NCI-H526 treated with DMSO at 0.1 percent for 48 hours (cell line): ENCODE results near the gene DNAH12.
"Not testable (repeated sequence)": the region's sequence is repeated elsewhere in the genome, so short reads cannot be mapped to it uniquely, and the experiment has no call there.

Experiments used
- DNase-seq: peaks from one replicate; lab custom pipeline; 2025; lab: John Stamatoyannopoulos, UW

Gene DNAH12

DNA sequence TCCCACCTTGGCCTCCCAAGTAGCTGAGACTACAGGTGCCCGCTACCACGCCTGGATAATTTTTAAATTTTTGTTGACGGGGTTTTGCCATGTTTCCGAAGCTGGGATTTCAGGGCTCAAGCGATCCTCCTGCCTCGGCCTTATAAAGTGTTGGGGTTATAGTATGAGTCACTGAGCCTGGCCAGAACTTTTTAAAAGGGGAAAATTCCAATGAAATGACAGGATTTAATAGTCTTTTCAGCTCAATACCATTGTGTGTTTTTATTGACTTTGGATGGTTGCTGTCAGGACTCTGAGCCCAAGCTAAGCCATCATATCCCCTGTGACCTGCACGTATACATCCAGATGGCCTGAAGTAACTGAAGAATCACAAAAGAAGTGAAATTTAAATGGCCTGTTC, 240.6 kb downstream of the DNAH12 start:
- not testable (repeated sequence) for DNase-seq

DNA sequence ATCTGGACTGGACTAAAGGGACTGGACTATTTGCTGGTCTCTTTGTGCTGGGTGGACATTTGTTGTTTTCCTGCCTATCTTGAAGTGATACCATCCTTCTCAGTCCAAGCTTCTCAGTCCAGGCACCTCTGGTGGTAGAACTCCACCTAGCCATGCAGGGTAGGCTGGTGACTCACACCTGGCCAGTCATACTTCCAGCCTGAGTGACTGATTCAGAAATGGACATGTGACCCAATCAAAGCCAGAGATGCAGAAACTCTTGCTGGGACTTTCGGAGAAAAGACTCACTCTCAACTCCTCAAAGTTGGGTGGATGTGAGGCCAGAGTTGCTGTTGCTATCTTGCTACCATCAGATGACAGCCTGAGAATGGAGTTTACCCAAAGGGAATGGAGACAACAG, 246.1 kb downstream of the DNAH12 start:
- no peak for DNase-seq

- no peak for DNase-seq
Measured at GRCh38 chr3:57292897-57293526, 251.1 kb downstream of the DNAH12 start.

- DNase-seq, result no peak
Measured at GRCh38 chr3:57292159-57292896, 251.8 kb downstream of the DNAH12 start, which contains the start of gene ASB14. ASB14 (minus strand) TSS chr3:57292685; CDS start chr3:57292033, 652 bp downstream.

- DNase-seq, result no peak
Measured at GRCh38 chr3:57288403-57288802, 255.7 kb downstream of the DNAH12 start.

- DNase-seq, result no peak
Measured at GRCh38 chr3:57287205-57287604, 256.9 kb downstream of the DNAH12 start.

- no peak for DNase-seq
Measured at GRCh38 chr3:57283334-57283733, 260.8 kb downstream of the DNAH12 start.

DNA sequence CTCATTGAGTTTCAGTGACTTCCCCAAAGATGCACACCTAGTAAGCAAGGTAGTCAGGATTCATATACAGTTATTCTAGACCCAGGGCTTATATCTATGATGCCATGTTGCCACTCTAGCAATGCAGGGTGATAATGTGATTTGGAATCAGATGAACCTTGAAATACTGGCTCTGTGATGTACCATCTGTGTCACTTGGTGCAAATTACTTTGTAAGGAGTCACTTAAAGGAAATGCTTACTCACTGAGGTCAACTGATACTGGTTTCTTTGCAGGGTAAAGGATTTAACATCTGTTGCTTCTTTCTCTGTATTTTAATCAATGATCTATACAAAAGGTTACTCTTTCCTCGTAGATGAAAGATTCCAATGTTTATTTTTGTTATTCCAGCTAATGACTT, 262.4 kb downstream of the DNAH12 start:
- DNase-seq, result no peak

DNA sequence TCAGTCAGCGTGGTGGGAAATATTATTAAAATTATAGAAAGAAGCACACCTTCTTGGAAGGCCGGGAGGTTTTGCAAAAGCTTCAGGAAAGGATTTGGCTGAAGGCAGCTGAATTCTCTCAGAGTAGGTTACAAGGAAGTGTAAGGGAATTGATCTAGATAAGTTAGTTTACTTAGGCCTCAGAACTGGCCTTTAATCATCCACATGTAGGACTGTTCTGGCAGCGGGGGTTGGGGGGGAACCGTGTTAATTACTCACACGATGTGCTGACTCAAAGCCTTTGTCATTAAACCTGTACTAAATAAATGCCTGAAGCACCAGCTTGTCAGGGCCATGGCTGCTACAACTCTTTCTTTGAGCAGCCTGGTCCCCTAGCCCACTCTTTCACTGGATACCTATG, 264.5 kb downstream of the DNAH12 start:
- DNase-seq, result no peak

DNA sequence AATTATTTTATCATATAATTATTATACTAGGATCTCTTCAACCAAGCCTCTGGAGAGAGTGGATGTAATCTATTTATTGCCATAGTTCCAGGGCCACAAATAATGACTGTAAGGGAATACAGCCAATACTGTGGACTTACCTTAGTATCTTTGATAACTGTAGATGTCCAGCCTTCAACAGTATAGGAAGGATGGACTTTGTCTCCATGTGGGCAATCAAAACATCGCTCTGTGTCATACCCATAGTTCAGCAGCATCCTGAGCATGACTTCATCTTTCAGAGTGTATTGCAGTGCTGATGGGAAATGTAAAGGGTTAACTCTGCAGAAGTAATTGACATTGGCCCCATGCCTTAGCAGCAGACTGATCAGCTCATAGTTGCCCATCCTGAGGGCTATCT, 265.9 kb downstream of the DNAH12 start:
- no peak for DNase-seq

DNA sequence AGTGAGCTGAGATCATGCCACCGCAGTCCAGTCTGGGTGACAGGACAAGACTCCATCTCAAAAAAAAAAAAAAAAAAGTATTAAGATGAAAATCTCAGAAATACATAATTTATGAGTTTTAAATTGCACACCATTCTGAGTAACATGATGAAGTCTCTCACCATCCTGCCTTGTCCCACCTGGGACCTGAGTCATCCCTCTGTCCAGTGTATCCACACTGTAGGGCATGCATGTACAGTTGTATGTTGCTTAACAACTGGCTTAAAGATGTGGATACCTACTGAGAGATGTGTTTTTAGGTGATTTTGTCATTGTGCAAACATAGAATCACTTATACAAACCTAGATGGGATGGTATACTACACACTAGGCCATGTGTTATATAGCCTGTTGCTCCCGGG, 268.8 kb downstream of the DNAH12 start:
- no peak for DNase-seq

DNA sequence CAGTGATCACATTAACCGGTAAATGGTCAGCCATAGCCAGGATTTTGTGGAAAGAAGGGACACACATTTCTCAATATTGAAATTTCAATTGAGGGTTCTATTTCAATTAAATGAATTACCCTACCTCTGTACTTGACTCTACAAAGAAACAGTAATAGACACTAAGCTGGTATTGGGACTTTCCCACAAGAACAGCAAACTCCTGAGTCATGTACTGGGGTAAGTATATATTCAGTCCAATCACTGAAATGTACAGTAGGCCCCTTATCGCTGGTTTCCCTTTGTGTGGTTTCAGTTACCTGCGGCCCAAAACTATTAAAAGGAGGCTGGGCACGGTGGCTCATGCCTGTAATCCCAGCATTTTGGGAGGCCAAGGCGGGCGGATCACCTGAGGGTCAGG, 269.3 kb downstream of the DNAH12 start:
- DNase-seq, result no peak

DNA sequence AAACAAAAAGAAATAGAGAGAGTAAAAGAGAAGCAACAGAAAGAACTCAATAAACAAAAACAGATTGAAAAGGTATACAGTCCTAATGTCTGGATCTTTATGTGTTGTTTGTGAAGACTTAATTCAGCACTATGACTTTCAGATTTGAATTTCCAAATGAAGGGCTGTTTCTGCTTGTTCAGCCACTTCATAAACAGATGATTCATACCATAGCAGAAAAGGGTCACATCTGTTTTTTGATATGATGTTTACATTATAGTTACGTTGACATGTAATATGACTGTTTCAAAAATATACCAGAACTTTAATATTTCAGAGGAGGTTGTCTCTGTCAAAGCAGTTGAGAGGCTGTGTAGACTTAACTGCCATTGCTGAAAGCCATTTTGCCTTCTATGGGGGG, 275.7 kb downstream of the DNAH12 start:
- DNase-seq, result no peak

GRCh38 chr3:57261929-57262328, 282.2 kb downstream of the DNAH12 start:
- DNase-seq, result no peak

DNA sequence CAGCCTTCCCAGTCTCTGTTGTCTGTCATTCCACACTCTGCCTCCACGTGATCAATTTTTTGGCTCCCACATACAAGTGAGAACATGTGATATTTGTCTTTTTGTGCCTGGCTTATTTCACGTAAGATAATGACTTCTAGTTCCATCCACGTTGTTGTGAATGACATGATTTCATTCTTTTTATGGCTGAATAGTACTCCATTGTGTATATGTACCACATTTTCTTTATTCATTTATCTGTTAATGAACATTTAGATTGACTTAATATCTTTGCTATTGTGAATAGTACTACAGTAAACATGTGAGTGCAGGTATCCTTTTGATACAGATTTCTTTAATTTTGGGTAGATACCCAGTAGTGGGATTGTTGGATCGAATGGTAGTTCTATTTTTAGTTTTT, 283.0 kb downstream of the DNAH12 start:
- no peak for DNase-seq

- no peak for DNase-seq
Measured at GRCh38 chr3:57257678-57258077, 286.5 kb downstream of the DNAH12 start.

DNA sequence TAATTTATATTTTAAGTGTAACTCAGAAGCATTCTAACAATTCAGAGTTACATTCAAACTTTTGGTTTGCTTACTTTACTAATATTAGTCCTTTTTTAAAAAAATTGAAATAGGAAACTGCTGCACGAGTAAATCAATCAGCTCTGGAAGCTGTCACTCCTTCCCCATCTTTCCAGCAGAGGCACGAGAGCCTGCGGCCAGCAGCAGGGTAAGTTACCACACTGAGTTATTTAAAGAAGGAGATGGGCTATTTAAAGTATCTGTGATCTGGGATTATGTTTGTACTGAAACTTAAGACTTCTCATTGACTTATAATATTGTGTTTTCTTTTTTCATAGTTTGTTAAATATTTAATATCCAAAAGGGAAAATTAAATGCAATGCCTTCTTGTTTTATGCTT, 287.3 kb downstream of the DNAH12 start:
- DNase-seq, result no peak

GRCh38 chr3:57252404-57252803, 291.7 kb downstream of the DNAH12 start:
- no peak for DNase-seq

DNA sequence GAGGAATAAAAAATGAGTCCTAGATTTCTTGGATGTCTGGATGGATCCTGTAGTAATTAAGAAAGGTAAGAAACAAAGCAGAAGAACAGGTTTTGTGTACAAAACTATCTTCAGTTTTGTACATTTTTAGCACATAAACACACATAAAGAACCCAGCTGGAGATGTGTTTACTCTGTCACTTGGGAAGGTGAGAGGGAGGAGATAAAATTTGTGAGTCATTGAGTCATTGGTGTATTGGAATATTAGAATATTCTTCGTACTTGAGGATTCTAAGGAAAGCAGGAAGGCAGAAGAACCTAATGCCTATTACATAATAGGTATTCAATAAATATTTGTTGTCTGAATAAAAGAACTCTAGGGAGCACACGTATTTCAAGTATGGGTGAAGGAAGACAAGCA, 299.2 kb downstream of the DNAH12 start:
- DNase-seq, result no peak
